ENCODE results near the gene VTN.

VTN gene

DNA sequence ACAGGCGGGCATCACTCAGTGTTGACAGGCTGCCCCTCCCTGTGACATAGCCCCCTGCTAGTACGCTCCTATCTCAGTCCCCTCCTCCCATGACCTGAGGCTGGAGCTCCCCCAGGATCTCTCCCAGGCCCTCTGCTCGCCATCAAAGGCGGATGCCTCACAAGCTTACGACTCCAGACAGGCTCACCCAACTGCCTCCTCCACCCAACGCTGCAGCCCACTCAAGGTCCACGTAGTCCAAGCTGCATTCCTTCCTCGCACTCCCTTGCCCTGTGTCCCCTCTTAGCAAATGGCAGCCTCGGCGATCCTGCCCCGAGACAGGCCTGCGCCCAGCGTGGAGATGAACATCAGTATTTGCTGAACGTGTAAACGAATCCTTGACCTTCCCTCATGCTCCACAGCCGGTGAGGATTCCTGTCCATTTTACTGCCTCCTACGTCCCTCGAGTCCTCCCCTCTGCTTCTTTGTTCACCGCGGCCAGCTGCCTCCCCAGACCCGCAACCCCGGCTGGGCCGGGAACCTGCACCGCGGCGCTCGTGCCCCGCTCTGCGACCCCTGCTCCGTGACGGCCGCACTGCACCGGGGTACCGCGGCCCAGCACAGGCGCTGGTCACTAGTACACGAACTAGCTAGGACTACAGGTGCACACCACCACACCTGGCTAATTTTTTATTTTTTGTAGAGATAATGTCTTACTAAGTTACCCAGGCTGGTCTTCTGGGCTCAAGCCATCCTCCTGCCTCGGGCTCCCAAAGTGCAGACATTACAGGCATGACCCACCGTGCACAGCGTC, 51.9 kb downstream of the VTN start:
- peak; percentile 61 for DNase-seq

Measured in NCI-H69 (cell line).